Liver (tissue), 9 donors: Measurements from ENCODE around the gene GGA1. TPM values are rescaled to one million over a fixed set of nuclear protein-coding genes. Genes with fewer than 3 reads are reported as not detected.

Source experiments
- DNase-seq: peaks from one replicate; pipeline ENCODE4 v3.0.0-alpha.2; 2017; ENCODE audit warnings: low spot score
- H3K27ac ChIP-seq, 2 donors: one replicate each; pipeline ENCODE4 v1.7.0; 2013; ENCODE audit warnings: inconsistent platforms in 2 of 2, low read length in 2 of 2, control low read depth in 1 of 2, low read depth in 1 of 2, mild to moderate bottlenecking in 1 of 2
- H3K27me3 ChIP-seq, 4 donors: one replicate each; pipeline versions ENCODE4 v1.6.1 to v1.7.0; 2013; ENCODE audit warnings: low read length in 3 of 4, inconsistent platforms in 1 of 4, mild to moderate bottlenecking in 1 of 4, moderate library complexity in 1 of 4; ENCODE audit not compliant: control insufficient read depth in 4 of 4, insufficient read depth in 4 of 4
- H3K36me3 ChIP-seq, 4 donors: one replicate each; pipeline versions ENCODE4 v1.6.1 to v1.7.0; 2013; ENCODE audit warnings: low read length in 3 of 4, mild to moderate bottlenecking in 3 of 4, low read depth in 1 of 4, moderate library complexity in 1 of 4; ENCODE audit not compliant: control insufficient read depth in 4 of 4, insufficient read depth in 3 of 4
- H3K4me1 ChIP-seq, 4 donors: one replicate each; pipeline versions ENCODE4 v1.6.1 to v1.7.0; 2013; ENCODE audit warnings: low read length in 3 of 4, mild to moderate bottlenecking in 3 of 4, moderate library complexity in 1 of 4; ENCODE audit not compliant: control insufficient read depth in 4 of 4, insufficient read depth in 4 of 4
- H3K4me3 ChIP-seq, 3 donors: one replicate each; pipeline versions ENCODE4 v1.6.1 to v1.7.0; 2013; ENCODE audit warnings: low read length in 3 of 3, control low read depth in 1 of 3, low read depth in 1 of 3, mild to moderate bottlenecking in 1 of 3
- H3K9ac ChIP-seq, 2 donors: one replicate each; pipeline ENCODE4 v1.7.0; 2013; ENCODE audit warnings: low read length in 2 of 2, mild to moderate bottlenecking in 2 of 2, moderate library complexity in 2 of 2, control low read depth in 1 of 2, low read depth in 1 of 2
- H3K9me3 ChIP-seq, 4 donors: one replicate each; pipeline versions ENCODE4 v1.6.1 to v1.7.0; 2013; ENCODE audit warnings: low read length in 3 of 4; ENCODE audit not compliant: control insufficient read depth in 4 of 4
- ATF3 ChIP-seq: IDR thresholded peaks from 2 replicates; pipeline ENCODE4 v1.6.1; 2016; ENCODE audit warnings: antibody characterized with exemption
- CTCF ChIP-seq: fragments of 150-350 bp; IDR thresholded peaks from 2 replicates; pipeline ENCODE4 v1.5.1; 2017; ENCODE audit warnings: improper control_type of control experiment, low read depth, low read length; ENCODE audit not compliant: missing input control
- EGR1 ChIP-seq, 2 donors: IDR thresholded peaks; 2 replicates each; pipeline ENCODE4 v1.6.1; 2016 to 2018; ENCODE audit warnings: antibody characterized with exemption in 2 of 2, low read depth in 2 of 2
- FOXA1 ChIP-seq: IDR thresholded peaks from 2 replicates; pipeline ENCODE4 v1.6.1; 2016; ENCODE audit warnings: antibody characterized with exemption
- FOXA2 ChIP-seq: IDR thresholded peaks from 2 replicates; pipeline ENCODE4 v1.6.1; 2016; ENCODE audit warnings: antibody characterized with exemption
- GABPA ChIP-seq, 2 donors: IDR thresholded peaks in 1 of 2; conservative IDR thresholded peaks in 1 of 2; 2 replicates each; pipeline ENCODE4 v1.6.1; 2016; ENCODE audit warnings: antibody characterized with exemption in 2 of 2, mild to moderate bottlenecking in 1 of 2, moderate library complexity in 1 of 2
- HNF4A ChIP-seq, 2 donors: conservative IDR thresholded peaks; 2 replicates each; pipeline ENCODE4 v1.6.1; 2016; ENCODE audit warnings: antibody characterized with exemption in 2 of 2, mild to moderate bottlenecking in 2 of 2
- JUND ChIP-seq, 2 donors: IDR thresholded peaks; 2 replicates each; pipeline ENCODE4 v1.6.1; 2016; ENCODE audit warnings: antibody characterized with exemption in 2 of 2
- MAX ChIP-seq: IDR thresholded peaks from 2 replicates; pipeline ENCODE4 v1.6.1; 2016; ENCODE audit warnings: antibody characterized with exemption
- NR2F2 ChIP-seq: IDR thresholded peaks from 2 replicates; pipeline ENCODE4 v1.6.1; 2016; ENCODE audit warnings: antibody characterized with exemption
- RAD21 ChIP-seq, 2 donors: IDR thresholded peaks; 2 replicates each; pipeline ENCODE4 v1.6.1; 2016; ENCODE audit warnings: antibody characterized with exemption in 2 of 2, mild to moderate bottlenecking in 2 of 2
- REST ChIP-seq: IDR thresholded peaks from 2 replicates; pipeline ENCODE4 v1.6.1; 2016; ENCODE audit warnings: antibody characterized with exemption, mild to moderate bottlenecking
- RXRA ChIP-seq, 2 donors: IDR thresholded peaks; 2 replicates each; pipeline ENCODE4 v1.6.1; 2017 to 2018; ENCODE audit warnings: antibody characterized with exemption in 2 of 2, mild to moderate bottlenecking in 1 of 2
- SP1 ChIP-seq: IDR thresholded peaks from 2 replicates; pipeline ENCODE4 v1.6.1; 2018; ENCODE audit warnings: antibody characterized with exemption, mild to moderate bottlenecking
- TAF1 ChIP-seq: conservative IDR thresholded peaks from 2 replicates; pipeline ENCODE4 v1.6.1; 2016; ENCODE audit warnings: antibody characterized with exemption, mild to moderate bottlenecking
- YY1 ChIP-seq: IDR thresholded peaks from 2 replicates; pipeline ENCODE4 v1.6.1; 2016; ENCODE audit warnings: antibody characterized with exemption, mild to moderate bottlenecking
- ZBTB33 ChIP-seq: IDR thresholded peaks from 2 replicates; pipeline ENCODE4 v1.6.1; 2016; ENCODE audit warnings: antibody characterized with exemption
- WGBS: extraction: QIAGEN DNeasy Blood & Tissue Kit; methylation state at CpG from one replicate; pipeline ENCODE4 v1.1.7; 2013; 5-methylcytosine and 5-hydroxymethylcytosine counted together
- polyA plus RNA-seq, 2 donors: library from polyadenylated mRNA; stranded (reverse) in 1 of 2; unstranded in 1 of 2; fragments of 200-250 nt in 1 of 2; fragments of >200 nt in 1 of 2; fragmentation: Nextera tagmentation in 1 of 2; extraction: Ambion mirVana in 1 of 2; gene quantifications; one replicate each; pipeline versions ENCODE4 v1.2.1 to v1.2.3, GENCODE V29; 2013 to 2015
- total RNA-seq, 2 donors: library from RNA; depleted of rRNA; stranded (reverse); fragments of >200 nt; gene quantifications; one replicate each; pipeline ENCODE4 v1.2.3, GENCODE V29; 2014
- donor health status: healthy.
- donor health status: healthy.
- donor health status: healthy.
- donor health status: healthy.
- donor health status: healthy.

GGA1 gene
- total and polyA plus RNA-seq, 4 donors, result 15.1 to 26.4 (median 17.8) TPM

GRCh38 chr22:37566329-37566837 is 42.3 kb upstream of the GGA1 start:
- H3K27me3 ChIP-seq, result no peaks in the 10 kb centered on the region
- no peak for DNase-seq
- H3K9ac ChIP-seq, result peak overlapping the region in 1 of 2 donors; percentile 48
- peaks cover 34 to 87% (median 77%) of the 10 kb centered on the region in 4 donors for H3K4me1 ChIP-seq
- H3K4me3 ChIP-seq, result no peak overlapping the region
- peaks cover 3 to 14% (median 7%) of the 10 kb centered on the region in 4 donors for H3K36me3 ChIP-seq
- H3K9me3 ChIP-seq, result no peaks in the 10 kb centered on the region
- TF ChIP-seq HNF4A (conservative IDR thresholded peaks at IDR 0.05) (no peak), EGR1 (IDR thresholded peaks at IDR 0.05; ENCODE audit: low read depth in 2 of 2) (no peak), ATF3 (no peak), ZBTB33 (no peak), RAD21 (IDR thresholded peaks at IDR 0.05) (no peak), FOXA2 (no peak), GABPA (IDR thresholded peaks at IDR 0.05 in 1 of 2, conservative IDR thresholded peaks at IDR 0.05 in 1 of 2) (no peak), RXRA (IDR thresholded peaks at IDR 0.05) (no peak), JUND (IDR thresholded peaks at IDR 0.05) (no peak), MAX (no peak), CTCF (no peak), TAF1 (no peak), YY1 (no peak), NR2F2 (no peak)
- 50% methylated on average over 28 of the region's 28 CpGs for WGBS
- H3K27ac ChIP-seq, result peak overlapping the region; percentile 59 to 74

GRCh38 chr22:37566903-37567798 is 41.5 kb upstream of the GGA1 start:
- no peak overlapping the region for H3K4me3 ChIP-seq
- TF ChIP-seq ATF3, result no peak
- TF ChIP-seq REST, result no peak
- TF ChIP-seq JUND (IDR thresholded peaks at IDR 0.05), result no peak
- TF ChIP-seq ZBTB33, result no peak
- TF ChIP-seq MAX, result no peak
- no peak for TF ChIP-seq YY1
- TF ChIP-seq FOXA1, result no peak
- peak; percentile 15 to 35 for TF ChIP-seq HNF4A (conservative IDR thresholded peaks at IDR 0.05)
- TF ChIP-seq EGR1 (IDR thresholded peaks at IDR 0.05; ENCODE audit: low read depth in 2 of 2), result no peak
- TF ChIP-seq SP1, result peak; percentile 42
- peak; percentile 7 for TF ChIP-seq FOXA2
- TF ChIP-seq GABPA (IDR thresholded peaks at IDR 0.05 in 1 of 2, conservative IDR thresholded peaks at IDR 0.05 in 1 of 2), result no peak
- peak; percentile 73 for TF ChIP-seq NR2F2

More at GRCh38 chr22:37566903-37567798, 41.5 kb upstream of the GGA1 start:
- Histone ChIP-seq H3K9ac (peak overlapping the region in 1 of 2 donors; percentile 48), H3K27me3 (no peaks in the 10 kb centered on the region), H3K27ac (peak overlapping the region; percentile 59 to 74), H3K4me1 (peaks cover 33 to 89% (median 74%) of the 10 kb centered on the region in 4 donors), H3K9me3 (no peaks in the 10 kb centered on the region), H3K36me3 (peaks cover 3 to 14% (median 7%) of the 10 kb centered on the region in 4 donors)
- peak; percentile 86 for DNase-seq
- 17% methylated on average over 16 of the region's 16 CpGs for WGBS
